GM18861 (cell line): ENCODE results near the gene SAMD13.
"Not testable (repeated sequence)": the region's sequence is repeated elsewhere in the genome, so short reads cannot be mapped to it uniquely, and the experiment has no call there.

Source experiments
- ATAC-seq: cut with Tn5 transposase; IDR thresholded peaks from one replicate; pipeline ENCODE4 v1.9.1; 2021; ENCODE audit not compliant: unreplicated experiment

Gene SAMD13

DNA sequence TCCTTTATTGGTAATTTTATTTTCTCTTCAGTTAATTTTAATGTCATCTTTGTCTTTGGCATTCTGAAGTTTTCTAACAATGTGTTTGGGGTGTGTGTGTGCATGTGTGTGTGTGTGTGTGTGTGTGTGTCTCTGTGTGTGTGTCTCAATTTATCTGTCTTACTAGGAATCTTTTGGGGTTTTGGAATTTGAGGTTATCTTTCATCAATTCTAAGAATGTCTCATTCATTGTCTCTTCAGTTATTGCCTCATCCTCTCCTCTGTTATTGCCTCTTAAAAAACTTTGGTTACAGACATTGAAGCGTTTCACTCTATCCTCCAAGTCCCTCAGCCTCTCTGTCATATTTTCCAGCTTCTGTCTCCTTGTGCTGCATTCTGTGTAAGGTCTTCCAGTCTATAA, 18.1 kb upstream of the SAMD13 start:
- ATAC-seq = no peak

DNA sequence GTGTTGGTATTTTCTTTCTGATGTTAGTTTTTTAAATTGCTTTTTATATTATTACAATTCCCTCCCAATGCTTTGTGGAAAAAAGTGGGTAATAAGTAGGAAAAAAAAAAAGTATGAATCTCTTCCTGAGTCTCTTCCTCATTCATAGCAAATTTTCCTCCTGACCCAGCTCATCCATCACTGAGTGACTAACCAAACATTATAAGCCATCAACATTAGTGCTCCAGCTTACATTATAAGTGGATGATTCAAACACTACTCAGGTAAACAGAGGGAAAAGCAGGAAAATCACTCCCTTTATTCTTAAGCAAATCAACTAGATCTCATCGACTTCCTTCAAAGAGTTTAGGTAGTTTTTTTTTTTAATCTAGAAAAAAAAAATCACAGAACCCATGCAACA, 15.4 kb upstream of the SAMD13 start:
- no peak for ATAC-seq

DNA sequence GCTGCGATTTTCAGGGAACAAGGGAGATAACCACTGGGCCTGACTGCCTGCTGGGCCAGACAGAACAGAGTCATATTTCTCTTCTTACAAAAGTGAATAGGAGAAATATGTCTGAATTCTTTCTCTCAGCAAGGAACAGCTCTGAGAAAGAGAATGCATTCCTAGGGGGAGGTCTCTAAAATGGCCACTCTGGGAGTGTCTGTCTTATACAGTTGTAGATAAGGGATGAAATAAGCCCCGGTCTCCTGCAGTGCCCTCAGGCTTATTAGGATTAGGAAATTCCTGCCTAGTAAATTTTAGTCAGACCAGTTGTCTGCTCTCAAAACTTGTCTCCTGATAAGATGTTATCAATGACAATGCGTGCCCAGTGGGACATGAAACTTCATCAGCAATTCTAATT, 14.1 kb upstream of the SAMD13 start:
- ATAC-seq = not testable (repeated sequence)

DNA sequence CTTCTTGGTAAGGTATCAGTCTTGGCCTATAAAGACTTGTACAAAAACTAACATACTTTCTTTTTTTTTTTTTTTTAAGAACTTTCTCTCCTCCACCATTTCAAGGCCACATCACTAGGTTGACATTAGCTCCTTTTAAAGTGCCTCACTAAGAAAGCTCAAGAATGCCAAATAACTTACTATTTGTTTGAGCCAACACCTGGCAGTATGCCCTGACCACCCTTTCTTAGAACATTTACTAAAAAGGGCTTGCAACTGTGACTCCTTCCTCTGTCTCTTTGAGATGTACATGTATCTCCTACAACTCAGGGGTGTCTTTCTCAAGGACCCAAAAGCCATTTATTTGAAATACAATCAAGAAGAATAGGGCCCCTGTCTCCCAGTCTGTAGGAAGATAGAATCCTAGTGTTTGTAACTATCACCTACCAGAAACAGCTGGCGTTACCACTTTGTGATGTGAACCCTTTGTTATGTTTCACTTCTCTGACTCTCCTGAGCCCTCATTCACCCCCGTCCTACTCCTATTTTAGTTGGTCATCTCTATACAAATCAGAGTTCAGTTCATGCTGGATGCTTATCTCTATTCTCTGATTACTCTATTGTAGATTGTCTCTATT, 12.2 kb upstream of the SAMD13 start:
- no peak for ATAC-seq

DNA sequence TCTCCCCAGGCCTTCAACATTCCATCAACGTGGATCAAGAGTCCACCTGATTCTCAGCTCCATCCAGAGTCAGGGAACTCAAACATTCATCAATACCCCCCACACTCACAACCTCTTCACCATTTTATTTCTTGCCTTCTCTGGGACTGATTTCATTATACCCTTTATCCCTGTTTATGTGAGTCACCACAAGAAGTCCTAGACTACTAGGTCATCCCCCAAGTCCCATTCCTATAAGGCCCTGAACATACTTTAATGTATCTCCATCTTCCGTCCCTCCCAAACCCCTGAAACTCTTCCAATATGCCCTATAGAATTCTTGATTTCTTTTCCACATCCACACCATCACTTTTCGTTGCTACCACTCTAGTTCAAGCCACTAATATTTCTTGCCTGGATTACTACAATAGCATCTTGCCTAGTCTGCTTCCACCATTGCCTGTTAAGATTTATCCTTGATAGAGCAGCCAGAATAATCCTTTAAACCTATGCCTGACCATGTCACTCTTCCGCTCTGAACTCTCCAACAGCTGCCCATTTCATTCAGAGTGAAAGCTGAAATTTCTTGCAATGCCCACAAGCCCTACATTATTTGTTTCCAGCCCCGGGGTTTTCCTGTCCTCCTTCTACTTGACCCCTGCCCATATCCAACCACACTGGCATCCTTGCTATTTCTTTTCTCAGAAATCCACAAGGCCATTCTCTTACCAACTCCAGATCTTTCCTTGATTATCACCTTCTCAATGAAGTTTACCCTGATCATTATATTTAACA, 9.4 kb upstream of the SAMD13 start:
- ATAC-seq = no peak

DNA sequence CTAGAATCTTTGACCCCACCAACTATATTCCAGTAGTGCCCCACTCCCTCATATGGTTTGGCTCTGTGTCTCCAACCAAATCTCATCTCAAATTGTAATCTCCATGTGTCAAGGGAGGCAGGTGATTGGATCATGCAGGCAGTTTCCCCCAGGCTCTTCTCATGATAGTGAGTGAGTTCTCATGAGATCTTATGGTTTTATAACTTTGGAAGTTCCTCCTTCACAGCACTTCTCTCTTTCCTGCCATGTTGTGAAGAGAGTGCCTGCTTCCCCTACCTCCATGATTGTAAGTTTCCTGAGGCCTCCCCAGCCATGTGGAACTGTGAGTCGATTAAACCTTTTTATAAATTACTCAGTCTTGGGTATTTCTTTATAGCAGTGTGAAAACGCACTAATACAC, 7.7 kb upstream of the SAMD13 start:
- ATAC-seq = no peak

DNA sequence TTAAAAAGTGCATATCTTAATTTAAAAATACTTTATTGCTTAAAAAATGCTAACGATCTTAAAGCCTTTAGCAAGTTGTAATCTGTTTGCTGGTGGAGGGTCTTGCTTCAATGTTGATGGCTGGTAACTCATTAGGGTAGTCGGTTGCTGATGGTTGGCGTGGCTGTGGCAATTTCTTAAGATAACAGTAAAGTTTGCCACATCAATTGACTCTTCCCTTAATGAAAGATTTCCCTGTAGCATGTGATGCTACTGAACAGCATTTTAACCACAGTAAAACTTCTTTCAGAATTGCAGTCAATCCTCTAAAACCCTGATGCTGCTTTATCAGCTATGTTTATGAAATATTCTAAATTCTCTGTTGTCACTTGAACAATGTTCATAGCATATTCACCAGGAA, 6.8 kb upstream of the SAMD13 start:
- no peak for ATAC-seq

- no peak for ATAC-seq
Observed at GRCh38 chr1:84297546-84298244, 3.8 kb upstream of the SAMD13 start.

DNA sequence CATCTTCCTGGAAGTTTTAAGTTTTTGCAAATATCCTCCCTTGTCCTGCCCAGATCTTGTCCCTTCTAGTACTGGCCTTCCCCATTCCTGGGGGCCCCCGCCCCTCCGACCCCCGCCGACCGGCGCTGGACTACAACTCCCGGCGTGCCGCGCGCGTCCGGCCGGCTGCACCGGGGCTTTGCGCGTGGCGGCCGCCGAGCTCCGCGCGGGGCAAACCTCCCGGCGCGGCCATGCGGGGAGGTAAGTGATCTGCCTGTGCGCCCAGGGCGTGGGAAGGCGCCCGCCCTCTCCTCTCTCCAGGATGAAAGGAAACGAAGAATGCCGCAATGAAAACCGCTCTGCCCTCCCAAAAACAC, 3.2 kb upstream of the SAMD13 start:
- ATAC-seq = peak; percentile 55

- ATAC-seq = peak; percentile 22
Observed at GRCh38 chr1:84298684-84299535, 2.6 kb upstream of the SAMD13 start.

DNA sequence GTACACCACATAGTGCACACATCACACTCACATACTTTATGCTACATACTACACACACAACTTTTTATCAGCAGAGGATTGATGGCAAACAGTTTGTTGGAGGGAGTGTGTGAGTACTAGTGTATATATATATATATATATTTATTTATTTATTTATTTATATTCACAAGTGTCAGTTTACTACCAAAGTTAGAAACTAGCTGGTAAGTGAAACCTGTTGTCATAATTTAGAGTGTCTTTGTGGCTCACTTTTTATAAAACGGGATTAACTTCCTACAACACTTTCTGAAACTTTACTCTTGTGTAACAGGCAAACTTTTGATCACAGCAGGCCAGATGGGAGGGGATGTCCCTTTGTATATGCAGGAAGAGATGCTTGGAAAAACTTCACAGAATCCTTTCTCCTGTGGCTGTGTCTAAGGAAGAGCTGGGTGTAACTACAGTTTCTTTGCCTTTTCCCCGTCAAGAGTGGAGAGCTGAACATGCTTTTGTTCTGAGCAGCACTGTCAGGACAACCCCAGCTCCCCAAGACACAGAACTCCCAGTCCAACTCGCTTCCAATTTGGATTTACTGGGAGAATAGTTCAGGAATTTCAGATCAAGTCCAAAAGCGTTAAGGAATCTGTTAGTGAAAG, 1.9 kb upstream of the SAMD13 start:
- ATAC-seq = no peak

DNA sequence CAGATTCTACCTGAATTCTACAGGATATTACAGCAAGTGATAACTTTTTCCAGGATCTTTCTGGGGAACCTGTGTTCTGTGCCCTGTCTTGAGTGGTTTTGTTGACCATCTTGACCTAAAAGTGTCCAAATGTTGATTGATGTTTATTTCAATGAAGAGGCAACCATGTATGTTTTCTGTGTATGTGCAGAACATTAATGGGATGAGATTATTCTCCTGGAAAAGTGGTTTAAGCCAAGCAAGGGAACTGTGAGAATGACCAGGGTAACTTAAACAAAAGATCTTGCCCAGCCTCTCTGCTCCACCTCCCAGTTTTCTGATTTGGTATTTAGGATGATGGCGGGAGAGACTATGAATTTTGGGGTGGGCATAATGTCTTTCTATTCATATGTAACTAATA, 1.0 kb upstream of the SAMD13 start:
- ATAC-seq = no peak

GRCh38 chr1:84301785-84302385, 377 bp downstream of the SAMD13 start:
- ATAC-seq = no peak

GRCh38 chr1:84303314-84303830, 1.9 kb downstream of the SAMD13 start:
- ATAC-seq = no peak

DNA sequence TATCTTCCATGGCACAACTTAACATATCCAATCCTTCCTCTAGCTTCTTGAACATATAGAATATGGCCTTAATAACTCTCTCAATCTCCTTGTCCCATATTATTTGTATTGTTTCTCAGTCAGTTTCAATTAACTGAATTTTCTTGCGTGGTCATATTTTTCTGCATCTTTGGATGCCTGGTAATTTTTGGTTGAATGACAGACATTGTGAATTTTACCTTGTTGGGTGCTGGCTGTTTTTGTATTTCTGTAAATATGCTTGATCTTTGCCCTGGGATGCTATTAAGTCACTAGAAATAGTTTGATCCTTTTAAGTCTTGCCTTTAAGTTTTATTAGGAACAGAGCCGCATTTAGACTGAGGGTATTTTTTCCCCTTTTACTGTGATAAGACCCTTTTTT, 5.9 kb downstream of the SAMD13 start:
- no peak for ATAC-seq

- ATAC-seq = no peak
Observed at GRCh38 chr1:84311296-84311695, 9.8 kb downstream of the SAMD13 start.

DNA sequence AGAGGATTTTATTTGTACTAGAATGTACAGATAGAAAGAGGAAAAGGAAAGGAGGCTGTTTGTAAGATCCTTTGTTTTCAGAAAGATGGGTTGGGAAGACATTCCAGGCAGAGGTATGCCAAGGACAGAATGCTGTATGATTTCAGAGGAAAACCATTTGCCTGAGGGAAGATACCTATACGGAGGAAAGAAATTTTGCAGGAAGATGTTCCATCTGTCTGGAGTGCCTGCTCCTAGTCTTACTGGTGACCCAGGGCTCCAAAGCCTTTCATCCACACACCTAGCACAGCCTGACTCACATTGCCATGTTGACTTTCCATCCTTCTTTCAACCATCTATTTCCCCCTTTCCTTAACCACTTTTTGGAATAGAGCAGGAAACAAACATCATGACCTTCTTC, 18.2 kb downstream of the SAMD13 start:
- no peak for ATAC-seq

DNA sequence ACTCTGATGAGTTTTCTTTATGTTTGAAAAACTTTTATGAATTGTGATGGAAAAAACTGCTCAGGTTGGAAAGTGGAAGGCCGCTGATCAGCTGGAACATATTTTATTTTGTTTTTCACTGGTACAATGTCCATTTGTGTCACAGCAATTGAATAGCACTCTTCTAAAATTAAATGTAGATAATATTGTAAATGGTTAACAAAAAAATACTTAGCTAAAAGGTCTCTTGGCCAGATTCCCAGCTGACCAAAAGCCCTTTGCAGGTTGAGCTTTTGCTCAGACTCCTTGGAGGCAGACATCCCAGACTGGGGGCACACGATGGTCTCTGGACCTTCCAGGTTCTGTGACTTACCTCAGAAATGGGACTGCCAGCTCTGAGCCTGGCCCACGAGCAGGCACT, 26.3 kb downstream of the SAMD13 start:
- no peak for ATAC-seq

DNA sequence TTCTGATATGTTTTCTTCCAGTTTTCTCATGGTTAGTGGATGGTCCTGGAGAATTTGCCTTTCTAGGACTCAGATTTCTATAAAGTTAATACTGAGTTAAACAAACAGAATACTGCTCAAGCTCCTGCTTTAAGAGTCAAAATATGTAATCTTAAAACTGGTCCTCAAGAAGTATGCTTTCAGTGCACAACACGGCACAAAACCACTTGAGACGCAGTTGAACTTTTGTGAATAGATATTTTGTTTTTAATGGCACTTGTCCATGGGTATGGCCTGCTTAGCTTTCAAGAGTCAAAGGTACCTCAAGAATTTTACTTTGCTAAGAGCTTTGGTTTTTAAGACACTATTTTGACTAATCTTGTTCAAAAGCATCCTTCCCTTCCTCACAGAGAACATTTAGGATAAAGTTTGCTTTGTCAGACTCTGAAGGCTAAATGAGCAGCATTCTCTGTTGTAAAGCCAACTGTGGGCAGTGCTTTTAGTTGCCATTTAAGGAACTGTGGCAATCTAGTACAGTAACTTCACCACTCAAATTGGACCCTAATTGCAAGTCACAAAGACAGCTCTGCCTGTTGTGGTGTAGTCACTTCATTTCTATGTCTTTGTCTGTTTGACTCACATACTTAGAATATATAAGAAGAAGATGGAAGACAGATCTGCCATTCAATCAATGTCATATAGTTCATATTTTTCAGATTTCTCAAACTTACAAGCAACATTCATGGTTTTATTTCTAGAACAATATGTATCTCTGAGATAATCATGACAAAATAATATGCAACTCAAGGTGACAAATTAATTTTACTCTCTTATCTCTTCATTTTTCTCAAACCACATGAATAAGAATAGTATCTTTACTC, 28.8 kb downstream of the SAMD13 start:
- ATAC-seq = no peak
